Ammon's horn (tissue), 1 donor: Measurements from ENCODE around the gene TPRN.

Experiments
- DNase-seq: peaks from one replicate; pipeline ENCODE4 v3.0.0-alpha.2; 2016; ENCODE audit warnings: low spot score

Gene TPRN

GRCh38 chr9:137161558-137162486, 38.7 kb downstream of the TPRN start:
- no peak for DNase-seq

- DNase-seq: no peak
Measured at GRCh38 chr9:137160716-137161557, 39.6 kb downstream of the TPRN start.

GRCh38 chr9:137160054-137160425, 40.5 kb downstream of the TPRN start:
- no peak for DNase-seq

- no peak for DNase-seq
Measured at GRCh38 chr9:137159105-137160053, 41.2 kb downstream of the TPRN start.

GRCh38 chr9:137158625-137159024, 41.9 kb downstream of the TPRN start:
- DNase-seq: no peak

- DNase-seq: no peak
Measured at GRCh38 chr9:137157618-137158415, 42.7 kb downstream of the TPRN start.

- DNase-seq: no peak
Measured at GRCh38 chr9:137156567-137157375, 43.8 kb downstream of the TPRN start.

- DNase-seq: no peak
Measured at GRCh38 chr9:137152844-137153405, 47.6 kb downstream of the TPRN start.

- DNase-seq: no peak
Measured at GRCh38 chr9:137150617-137151457, 49.7 kb downstream of the TPRN start.

GRCh38 chr9:137149942-137150616, 50.5 kb downstream of the TPRN start:
- DNase-seq: no peak

- no peak for DNase-seq
Measured at GRCh38 chr9:137149363-137149762, 51.2 kb downstream of the TPRN start.

GRCh38 chr9:137148661-137149060, 51.9 kb downstream of the TPRN start:
- no peak for DNase-seq

GRCh38 chr9:137148242-137148641, 52.3 kb downstream of the TPRN start:
- DNase-seq: no peak

- no peak for DNase-seq
Measured at GRCh38 chr9:137147793-137148160, 52.8 kb downstream of the TPRN start.

- no peak for DNase-seq
Measured at GRCh38 chr9:137147091-137147792, 53.3 kb downstream of the TPRN start.

GRCh38 chr9:137146527-137146918, 54.0 kb downstream of the TPRN start:
- no peak for DNase-seq

- no peak for DNase-seq
Measured at GRCh38 chr9:137145731-137146526, 54.6 kb downstream of the TPRN start.
